ENCODE results near the gene GOT1. TPM values are rescaled to one million over a fixed set of nuclear protein-coding genes. Genes with fewer than 3 reads are reported as not detected.

The GOT1 gene
- total RNA-seq, 1 donor from 2014 or later: 50.9 TPM

DNA sequence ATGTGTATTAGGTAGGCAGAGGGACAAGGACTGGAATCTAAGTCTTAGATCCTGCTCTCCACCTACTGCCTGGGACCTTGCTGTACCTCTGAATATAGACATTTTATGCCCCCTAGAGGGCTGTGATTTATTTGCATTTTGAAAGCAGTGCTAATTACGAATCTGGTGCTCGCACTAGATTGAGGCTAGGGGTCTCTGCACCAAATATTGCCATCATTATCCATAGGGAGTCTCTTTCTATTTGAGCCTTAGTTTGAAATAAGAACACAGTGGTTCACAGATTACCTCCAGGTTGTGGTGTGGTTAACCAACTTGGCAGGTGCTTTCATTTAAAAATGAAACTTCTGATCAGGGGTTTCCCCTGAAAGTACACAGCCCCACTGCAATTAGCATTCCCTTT lies 59.4 kb downstream of the GOT1 start:
- Mint-ChIP-seq H3K4me3 (no peak overlapping the region), H3K36me3 (no peaks in the 10 kb centered on the region), H3K4me1 (ENCODE audit: unreplicated experiment) (peaks cover 13% of the 10 kb centered on the region), H3K9me3 (no peaks in the 10 kb centered on the region), H3K27me3 (peaks cover 35% of the 10 kb centered on the region), H3K27ac (no peak overlapping the region)
- TF ChIP-seq CTCF (conservative IDR thresholded peaks at IDR 0.05): peak; percentile 66
- no peak for DNase-seq (ENCODE audit: extremely low spot score, unreplicated experiment)

DNA sequence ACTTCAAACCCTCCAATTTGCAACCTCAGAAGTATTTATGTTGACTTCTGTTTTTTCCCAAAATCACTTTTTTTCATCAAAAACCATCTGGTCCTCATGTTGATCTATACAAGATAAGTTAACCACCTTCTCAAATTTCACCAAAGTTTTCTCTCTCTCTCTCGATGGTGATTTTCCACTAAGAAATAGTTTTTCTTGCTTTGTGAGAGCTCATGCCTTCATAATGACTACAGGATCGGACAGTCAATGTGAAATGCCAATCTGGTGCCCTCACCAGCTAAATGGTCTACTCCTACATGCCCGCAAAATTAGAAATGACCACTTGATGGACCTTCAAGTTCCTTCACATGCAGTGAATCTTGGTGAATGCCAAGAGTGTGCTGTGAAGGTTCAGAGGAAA lies 60.9 kb downstream of the GOT1 start:
- H3K9me3 Mint-ChIP-seq: no peaks in the 10 kb centered on the region
- H3K4me3 Mint-ChIP-seq: no peak overlapping the region
- peaks cover 32% of the 10 kb centered on the region for H3K27me3 Mint-ChIP-seq
- DNase-seq (ENCODE audit: extremely low spot score, unreplicated experiment): no peak
- H3K4me1 Mint-ChIP-seq (ENCODE audit: unreplicated experiment): peaks cover 5% of the 10 kb centered on the region
- H3K36me3 Mint-ChIP-seq: no peaks in the 10 kb centered on the region
- no peak for TF ChIP-seq CTCF (conservative IDR thresholded peaks at IDR 0.05)
- H3K27ac Mint-ChIP-seq: no peak overlapping the region

DNA sequence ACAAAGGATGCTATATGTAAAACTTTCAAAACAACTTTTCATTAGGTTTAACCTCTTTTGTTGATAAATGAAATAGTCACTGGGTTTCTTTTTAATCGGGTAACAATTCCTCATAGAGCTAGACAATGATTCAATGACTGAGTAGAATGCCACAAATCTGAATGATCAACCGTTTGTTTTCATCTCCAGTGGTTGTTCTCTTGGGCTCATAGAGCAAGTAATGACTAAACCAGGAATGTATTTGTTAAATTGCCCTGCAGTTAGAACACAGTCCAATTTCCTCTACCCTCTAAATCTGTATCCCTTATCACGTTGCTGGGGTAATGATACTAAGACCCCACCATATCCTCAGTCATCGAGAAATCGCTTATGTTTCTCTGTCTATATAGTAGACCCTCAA lies 61.3 kb downstream of the GOT1 start:
- no peak overlapping the region for H3K27ac Mint-ChIP-seq
- H3K27me3 Mint-ChIP-seq: peaks cover 32% of the 10 kb centered on the region
- no peak for TF ChIP-seq CTCF (conservative IDR thresholded peaks at IDR 0.05)
- no peaks in the 10 kb centered on the region for H3K9me3 Mint-ChIP-seq
- H3K4me3 Mint-ChIP-seq: no peak overlapping the region
- H3K36me3 Mint-ChIP-seq: no peaks in the 10 kb centered on the region
- H3K4me1 Mint-ChIP-seq (ENCODE audit: unreplicated experiment): peaks cover 5% of the 10 kb centered on the region
- DNase-seq (ENCODE audit: extremely low spot score, unreplicated experiment): no peak

GRCh38 chr10:99368646-99369045 lies 61.8 kb downstream of the GOT1 start:
- H3K27ac Mint-ChIP-seq: no peak overlapping the region
- DNase-seq (ENCODE audit: extremely low spot score, unreplicated experiment): no peak

DNA sequence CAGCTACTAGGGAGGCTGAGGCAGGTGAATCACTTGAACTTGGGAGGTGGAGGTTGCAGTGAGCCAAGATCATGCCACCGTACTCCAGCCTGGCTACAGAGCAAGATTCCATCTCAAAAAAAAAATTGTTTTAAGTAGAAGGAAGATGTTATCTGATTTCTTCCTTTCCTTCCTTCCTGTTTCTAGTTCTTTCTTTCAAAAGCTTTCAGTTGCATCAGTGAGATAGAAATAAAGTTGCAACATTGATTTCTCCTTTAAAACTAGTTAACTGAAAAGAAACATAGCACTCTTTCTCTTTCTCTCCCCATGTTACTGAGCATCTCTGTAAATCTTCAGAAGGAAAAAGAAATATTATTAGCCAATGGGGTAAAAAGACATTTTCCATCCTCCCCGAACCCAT lies 63.8 kb downstream of the GOT1 start:
- TF ChIP-seq CTCF (conservative IDR thresholded peaks at IDR 0.05): no peak
- H3K4me1 Mint-ChIP-seq (ENCODE audit: unreplicated experiment): peaks cover 5% of the 10 kb centered on the region
- H3K4me3 Mint-ChIP-seq: no peak overlapping the region
- H3K27me3 Mint-ChIP-seq: peaks cover 20% of the 10 kb centered on the region
- no peaks in the 10 kb centered on the region for H3K36me3 Mint-ChIP-seq
- no peak for DNase-seq (ENCODE audit: extremely low spot score, unreplicated experiment)
- no peaks in the 10 kb centered on the region for H3K9me3 Mint-ChIP-seq
- no peak overlapping the region for H3K27ac Mint-ChIP-seq

More at GRCh38 chr10:99368646-99369045, 61.8 kb downstream of the GOT1 start:
- no peaks in the 10 kb centered on the region for H3K36me3 Mint-ChIP-seq
- H3K9me3 Mint-ChIP-seq: no peaks in the 10 kb centered on the region
- peaks cover 5% of the 10 kb centered on the region for H3K4me1 Mint-ChIP-seq (ENCODE audit: unreplicated experiment)
- peaks cover 32% of the 10 kb centered on the region for H3K27me3 Mint-ChIP-seq
- no peak for TF ChIP-seq CTCF (conservative IDR thresholded peaks at IDR 0.05)
- no peak overlapping the region for H3K4me3 Mint-ChIP-seq

DNA sequence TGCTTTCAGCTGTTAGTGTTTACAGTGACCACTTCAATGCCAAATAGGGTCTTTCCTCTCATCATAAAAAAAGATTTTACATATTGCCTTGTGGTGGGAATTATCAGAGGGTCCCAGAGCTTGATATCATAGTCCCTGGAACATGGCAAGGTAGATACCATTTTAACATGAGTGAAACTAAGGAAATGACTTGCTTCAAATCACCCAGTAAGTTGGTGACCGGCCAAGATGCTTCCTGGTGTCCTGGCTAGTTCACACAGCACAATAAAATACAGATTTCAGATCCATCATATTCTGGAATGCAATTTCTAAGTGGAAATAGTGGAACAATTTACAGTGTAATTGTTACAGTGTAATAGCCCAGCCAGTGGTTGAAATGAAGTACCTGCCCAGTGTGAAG lies 64.7 kb downstream of the GOT1 start:
- no peaks in the 10 kb centered on the region for H3K36me3 Mint-ChIP-seq
- H3K9me3 Mint-ChIP-seq: no peaks in the 10 kb centered on the region

More for the DNA sequence above, 64.7 kb downstream of the GOT1 start:
- no peak for DNase-seq (ENCODE audit: extremely low spot score, unreplicated experiment)
- Mint-ChIP-seq H3K27ac (no peak overlapping the region), H3K4me1 (ENCODE audit: unreplicated experiment) (peaks cover 5% of the 10 kb centered on the region), H3K4me3 (no peak overlapping the region), H3K27me3 (peaks cover 13% of the 10 kb centered on the region)
- TF ChIP-seq CTCF (conservative IDR thresholded peaks at IDR 0.05): no peak

Data from type B pancreatic cell (in vitro differentiated cells).